ENCODE data around the gene DLGAP4.

Gene DLGAP4

GRCh38 chr20:36310215-36310981 lies 4.3 kb downstream of the DLGAP4 start:
- H3K4me2 ChIP-seq (ENCODE audit: low read depth, low read length): no peak overlapping the region
- no peaks in the 10 kb centered on the region for H3K9me3 ChIP-seq (replicated peaks; ENCODE audit: insufficient read depth, low read length)
- H2AFZ ChIP-seq (ENCODE audit: low read length): no peak overlapping the region
- no peaks in the 10 kb centered on the region for H3K79me2 ChIP-seq (ENCODE audit: low read length)
- TF ChIP-seq EZH2 (optimal IDR thresholded peaks at IDR 0.05; ENCODE audit: low read depth, low read length): no peak
- no peak for TF ChIP-seq CTCF (IDR thresholded peaks at IDR 0.05; ENCODE audit: low read length)
- no peak for TF ChIP-seq EZH2phosphoT487 (IDR thresholded peaks at IDR 0.05; ENCODE audit: low read length)
- H3K9me2 ChIP-seq (replicated peaks; ENCODE audit: insufficient read depth, low read length): no peaks in the 10 kb centered on the region
- peaks cover 73% of the 10 kb centered on the region for H3K27me3 ChIP-seq (replicated peaks; ENCODE audit: insufficient read depth, low read length)
- no peaks in the 10 kb centered on the region for H3F3A ChIP-seq (ENCODE audit: insufficient read depth, low read length)
- H3K36me3 ChIP-seq (replicated peaks; ENCODE audit: insufficient read depth, low read length): no peaks in the 10 kb centered on the region
- H3K9ac ChIP-seq (ENCODE audit: low read length): no peak overlapping the region
- H3K4me3 ChIP-seq (ENCODE audit: low read length): no peak overlapping the region
- H3K27ac ChIP-seq (ENCODE audit: low read length): no peak overlapping the region
- no peaks in the 10 kb centered on the region for H3K4me1 ChIP-seq (ENCODE audit: low read length)
- DNase-seq: no peak
- H4K20me1 ChIP-seq (ENCODE audit: insufficient read depth, low read length): no peaks in the 10 kb centered on the region

GRCh38 chr20:36311141-36311853 lies 5.2 kb downstream of the DLGAP4 start:
- Histone ChIP-seq H3K9me2 (replicated peaks; ENCODE audit: insufficient read depth, low read length) (no peaks in the 10 kb centered on the region), H3K9ac (ENCODE audit: low read length) (no peak overlapping the region), H2AFZ (ENCODE audit: low read length) (no peak overlapping the region), H3K9me3 (replicated peaks; ENCODE audit: insufficient read depth, low read length) (no peaks in the 10 kb centered on the region), H3K79me2 (ENCODE audit: low read length) (no peaks in the 10 kb centered on the region), H3K27ac (ENCODE audit: low read length) (no peak overlapping the region), H3K4me3 (ENCODE audit: low read length) (no peak overlapping the region), H3K4me2 (ENCODE audit: low read depth, low read length) (no peak overlapping the region), H3K36me3 (replicated peaks; ENCODE audit: insufficient read depth, low read length) (no peaks in the 10 kb centered on the region), H4K20me1 (ENCODE audit: insufficient read depth, low read length) (no peaks in the 10 kb centered on the region), H3F3A (ENCODE audit: insufficient read depth, low read length) (no peaks in the 10 kb centered on the region), H3K4me1 (ENCODE audit: low read length) (no peaks in the 10 kb centered on the region), H3K27me3 (replicated peaks; ENCODE audit: insufficient read depth, low read length) (peaks cover 74% of the 10 kb centered on the region)
- TF ChIP-seq CTCF (IDR thresholded peaks at IDR 0.05; ENCODE audit: low read length): no peak
- no peak for DNase-seq

GRCh38 chr20:36311854-36312723 lies 6.0 kb downstream of the DLGAP4 start:
- H3K4me2 ChIP-seq (ENCODE audit: low read depth, low read length): no peak overlapping the region
- no peaks in the 10 kb centered on the region for H3K36me3 ChIP-seq (replicated peaks; ENCODE audit: insufficient read depth, low read length)
- H3K4me3 ChIP-seq (ENCODE audit: low read length): no peak overlapping the region
- no peaks in the 10 kb centered on the region for H3K4me1 ChIP-seq (ENCODE audit: low read length)
- H3K9ac ChIP-seq (ENCODE audit: low read length): no peak overlapping the region
- H3K27ac ChIP-seq (ENCODE audit: low read length): no peak overlapping the region
- H3K79me2 ChIP-seq (ENCODE audit: low read length): no peaks in the 10 kb centered on the region
- no peak overlapping the region for H2AFZ ChIP-seq (ENCODE audit: low read length)
- TF ChIP-seq EZH2phosphoT487 (IDR thresholded peaks at IDR 0.05; ENCODE audit: low read length) (no peak), EZH2 (optimal IDR thresholded peaks at IDR 0.05; ENCODE audit: low read depth, low read length) (no peak), CTCF (IDR thresholded peaks at IDR 0.05; ENCODE audit: low read length) (no peak)
- DNase-seq: no peak
- peaks cover 74% of the 10 kb centered on the region for H3K27me3 ChIP-seq (replicated peaks; ENCODE audit: insufficient read depth, low read length)
- no peaks in the 10 kb centered on the region for H3K9me2 ChIP-seq (replicated peaks; ENCODE audit: insufficient read depth, low read length)
- no peaks in the 10 kb centered on the region for H4K20me1 ChIP-seq (ENCODE audit: insufficient read depth, low read length)
- no peaks in the 10 kb centered on the region for H3F3A ChIP-seq (ENCODE audit: insufficient read depth, low read length)
- H3K9me3 ChIP-seq (replicated peaks; ENCODE audit: insufficient read depth, low read length): no peaks in the 10 kb centered on the region
